ENCODE measurements around the gene LRCH3. TPM values are rescaled to one million over a fixed set of nuclear protein-coding genes. Genes with fewer than 3 reads are reported as not detected.
"Not testable (repeated sequence)": the region's sequence is repeated elsewhere in the genome, so short reads cannot be mapped to it uniquely, and the experiment has no call there.

Gene LRCH3
- total RNA-seq, 1 donor from 2014 or later = 77.0 TPM

DNA sequence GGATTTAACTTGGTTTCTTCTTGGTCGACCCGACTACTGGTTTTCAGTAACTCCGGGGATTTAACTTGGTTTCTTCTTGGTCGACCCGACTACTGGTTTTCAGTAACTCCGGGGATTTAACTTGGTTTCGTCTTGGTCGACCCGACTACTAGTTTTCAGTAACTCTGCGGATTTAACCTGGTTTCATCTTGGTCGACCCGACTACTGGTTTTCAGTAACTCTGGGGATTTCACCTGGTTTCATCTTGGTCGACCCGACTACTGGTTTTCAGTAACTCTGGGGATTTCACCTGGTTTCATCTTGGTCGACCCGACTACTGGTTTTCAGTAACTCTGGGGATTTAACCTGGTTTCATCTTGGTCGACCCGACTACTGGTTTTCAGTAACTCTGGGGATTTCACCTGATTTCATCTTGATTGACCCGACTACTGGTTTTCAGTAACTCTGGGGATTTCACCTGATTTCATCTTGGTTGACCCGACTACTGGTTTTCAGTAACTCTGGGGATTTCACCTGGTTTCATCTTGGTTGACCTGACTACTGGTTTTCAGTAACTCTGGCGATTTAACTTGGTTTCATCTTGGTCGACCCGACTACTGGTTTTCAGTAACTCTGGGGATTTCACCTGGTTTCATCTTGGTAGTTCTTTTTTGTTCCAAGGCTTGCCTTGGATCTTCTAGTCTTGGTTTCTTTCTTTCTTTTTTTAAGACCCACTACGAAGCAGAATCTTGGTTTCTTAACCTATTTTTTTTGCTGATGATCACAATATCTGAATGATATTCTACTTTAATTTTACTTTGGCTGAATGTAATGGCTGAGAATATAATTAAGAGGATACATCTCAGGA is 130.6 kb downstream of the LRCH3 start:
- not testable (repeated sequence) for DNase-seq (ENCODE audit: low read depth in 2 of 2)

DNA sequence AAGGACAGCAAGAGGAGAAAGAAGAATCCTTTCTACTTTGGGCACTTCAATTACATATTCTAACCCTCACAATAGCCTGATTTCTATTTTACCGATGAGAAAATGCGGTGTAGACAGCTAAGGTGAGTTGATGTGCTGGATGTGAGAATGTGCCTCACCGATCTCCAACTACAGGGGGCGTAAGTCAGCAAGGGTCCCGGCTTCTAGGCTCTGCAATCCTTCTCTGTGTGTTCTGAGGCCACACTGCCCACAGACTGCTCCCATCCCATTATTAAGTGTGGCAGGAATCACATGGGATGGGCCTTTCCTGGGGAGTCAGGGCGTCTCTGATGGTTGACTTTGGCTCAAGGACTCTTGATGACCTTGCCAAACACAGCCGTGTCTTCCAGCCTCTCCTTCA is 135.4 kb downstream of the LRCH3 start:
- no peak for DNase-seq (ENCODE audit: low read depth in 2 of 2)

- not testable (repeated sequence) for DNase-seq (ENCODE audit: low read depth in 2 of 2)
These were observed 136.5 kb downstream of the LRCH3 start for GRCh38 chr3:197927578-197927977.

DNA sequence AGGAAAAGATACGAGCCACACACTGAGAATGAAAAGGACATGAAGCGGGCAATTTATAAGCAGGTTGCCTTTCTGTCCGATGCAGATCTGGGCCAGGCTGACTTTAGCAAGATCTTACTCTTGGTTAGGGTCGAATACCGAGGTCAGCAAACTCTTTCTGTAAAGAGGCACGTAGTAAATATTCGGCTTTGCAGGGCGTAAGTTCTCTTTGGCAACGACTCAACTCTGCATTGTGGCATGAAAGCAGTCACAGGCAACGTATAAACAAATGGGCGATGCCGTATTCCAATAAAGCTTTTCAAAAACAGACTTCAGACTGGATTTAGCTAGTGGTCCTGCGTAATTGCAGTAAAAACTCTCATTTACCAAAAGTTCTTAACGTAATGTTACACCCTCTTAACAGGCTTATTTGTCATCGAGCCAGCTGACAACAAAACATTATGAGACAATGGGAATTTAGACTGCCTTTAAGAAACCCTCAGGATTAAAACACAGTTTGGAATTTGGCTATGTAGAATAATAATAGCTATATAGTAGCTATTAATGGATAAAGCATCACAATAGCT is 145.8 kb downstream of the LRCH3 start:
- no peak for DNase-seq (ENCODE audit: low read depth in 2 of 2)

Other genes starting within 250 kb of the LRCH3 start
- gene BDH1, start 235.3 kb upstream of the LRCH3 start, total RNA-seq = 1.6 and 1.7 TPM in 2 replicates
- 5.2 and 6.7 TPM in 2 replicates for gene RUBCN, start 54.4 kb upstream of the LRCH3 start, total RNA-seq
- gene FYTTD1, start 41.4 kb upstream of the LRCH3 start, total RNA-seq = 34.0 and 51.8 TPM in 2 replicates
- 598 and 845 TPM in 2 replicates for gene RPL35A, start 158.9 kb downstream of the LRCH3 start, total RNA-seq
- 1.1 and 2.6 TPM in 2 replicates for gene LMLN, start 169.0 kb downstream of the LRCH3 start, total RNA-seq

Data from lung microvascular endothelial cell (primary cell).